Cardiac muscle cell (in vitro differentiated cells and primary cell): ENCODE data around the gene C8A. TPM values are rescaled to one million over a fixed set of nuclear protein-coding genes. Genes with fewer than 3 reads are reported as not detected.

Source experiments
- DNase-seq, 2 donors: peaks; one replicate each; pipeline versions ENCODE4 v3.0.0 to v3.0.0-alpha.2; 2010 to 2017; ENCODE audit warnings: low read depth in 1 of 2, low spot score in 1 of 2
- H3K27ac ChIP-seq: fragments of 200-600 bp; sonication (generic); 2 replicates; pipeline ENCODE4 v1.5.1; 2016
- H3K27me3 ChIP-seq: fragments of 200-600 bp; sonication (generic); 2 replicates; pipeline ENCODE4 v1.6.0; 2016; ENCODE audit warnings: control low read depth
- H3K36me3 ChIP-seq: fragments of 200-600 bp; sonication (generic); 2 replicates; pipeline ENCODE4 v1.5.1; 2016; ENCODE audit warnings: control low read depth
- H3K4me1 ChIP-seq: fragments of 200-600 bp; sonication (generic); 2 replicates; pipeline ENCODE4 v1.8.1; 2017; ENCODE audit warnings: low read depth, mild to moderate bottlenecking, mixed run types
- H3K4me3 ChIP-seq: fragments of 200-600 bp; sonication (generic); 2 replicates; pipeline ENCODE4 v1.5.1; 2016; ENCODE audit warnings: mild to moderate bottlenecking
- H3K9me3 ChIP-seq: fragments of 200-600 bp; sonication (generic); 2 replicates; pipeline ENCODE4 v1.5.1; 2017; ENCODE audit warnings: low read depth, mild to moderate bottlenecking, control low read depth
- polyA plus RNA-seq: library from polyadenylated mRNA; unstranded; fragments of >200 nt; fragmentation: Nextera tagmentation; extraction: Ambion mirVana; gene quantifications from 2 replicates; pipeline ENCODE4 v1.2.1, GENCODE V29; 2016
- total RNA-seq: library from RNA; depleted of rRNA; stranded (reverse); fragments of >200 nt; gene quantifications from 2 replicates; pipeline ENCODE4 v1.2.3, GENCODE V29; 2016
- TF ChIP-seq, protein P1 (sequence below): IDR thresholded peaks from 2 replicates; pipeline ENCODE4 v1.5.1; 2012; ENCODE audit warnings: low read depth, mild to moderate bottlenecking, low read length

Gene C8A
- total and polyA plus RNA-seq, 2 experiments from 2014 or later, result not detected

DNA sequence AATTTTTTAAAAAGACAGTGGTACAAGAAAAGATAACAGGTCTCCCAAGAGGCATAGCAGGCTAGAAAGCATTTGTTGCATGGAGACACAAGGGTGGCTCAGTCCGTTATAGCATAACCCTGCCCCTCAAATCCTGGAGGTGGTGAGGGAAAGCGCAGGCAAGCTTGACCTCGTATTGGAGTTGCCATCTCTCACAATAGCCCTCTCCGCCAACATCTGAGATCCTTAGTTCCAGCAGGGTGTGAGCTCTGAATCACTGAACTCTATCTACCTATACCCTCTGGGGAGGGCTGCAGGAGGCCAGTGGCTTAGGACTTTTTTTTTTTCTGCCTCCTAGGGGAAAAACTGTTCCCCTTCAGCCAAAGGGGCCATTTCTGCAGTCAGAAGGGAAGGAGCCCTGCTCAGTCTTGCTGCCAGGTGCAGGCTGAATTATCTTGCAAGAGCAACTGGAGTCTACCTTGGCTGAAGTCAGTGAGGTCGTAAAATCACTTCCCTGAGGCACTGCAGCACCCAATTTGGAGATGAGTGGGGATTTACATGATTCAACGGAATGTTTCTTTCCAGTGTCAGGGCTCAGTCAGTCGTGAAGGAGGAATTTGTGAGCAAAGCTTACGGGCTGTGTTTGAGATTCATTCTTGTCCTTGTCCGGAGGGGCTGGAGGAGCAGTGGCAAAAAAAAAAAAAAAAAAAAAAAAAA is 17.2 kb upstream of the C8A start:
- DNase-seq, result no peak
- Histone ChIP-seq H3K27me3 (no peaks in the 10 kb centered on the region), H3K9me3 (no peaks in the 10 kb centered on the region), H3K36me3 (no peaks in the 10 kb centered on the region), H3K4me3 (no peak overlapping the region), H3K27ac (no peak overlapping the region), H3K4me1 (peaks cover under 1% of the 10 kb centered on the region)
- TF ChIP-seq, protein P1, sequence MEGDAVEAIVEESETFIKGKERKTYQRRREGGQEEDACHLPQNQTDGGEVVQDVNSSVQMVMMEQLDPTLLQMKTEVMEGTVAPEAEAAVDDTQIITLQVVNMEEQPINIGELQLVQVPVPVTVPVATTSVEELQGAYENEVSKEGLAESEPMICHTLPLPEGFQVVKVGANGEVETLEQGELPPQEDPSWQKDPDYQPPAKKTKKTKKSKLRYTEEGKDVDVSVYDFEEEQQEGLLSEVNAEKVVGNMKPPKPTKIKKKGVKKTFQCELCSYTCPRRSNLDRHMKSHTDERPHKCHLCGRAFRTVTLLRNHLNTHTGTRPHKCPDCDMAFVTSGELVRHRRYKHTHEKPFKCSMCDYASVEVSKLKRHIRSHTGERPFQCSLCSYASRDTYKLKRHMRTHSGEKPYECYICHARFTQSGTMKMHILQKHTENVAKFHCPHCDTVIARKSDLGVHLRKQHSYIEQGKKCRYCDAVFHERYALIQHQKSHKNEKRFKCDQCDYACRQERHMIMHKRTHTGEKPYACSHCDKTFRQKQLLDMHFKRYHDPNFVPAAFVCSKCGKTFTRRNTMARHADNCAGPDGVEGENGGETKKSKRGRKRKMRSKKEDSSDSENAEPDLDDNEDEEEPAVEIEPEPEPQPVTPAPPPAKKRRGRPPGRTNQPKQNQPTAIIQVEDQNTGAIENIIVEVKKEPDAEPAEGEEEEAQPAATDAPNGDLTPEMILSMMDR, result no peak

DNA sequence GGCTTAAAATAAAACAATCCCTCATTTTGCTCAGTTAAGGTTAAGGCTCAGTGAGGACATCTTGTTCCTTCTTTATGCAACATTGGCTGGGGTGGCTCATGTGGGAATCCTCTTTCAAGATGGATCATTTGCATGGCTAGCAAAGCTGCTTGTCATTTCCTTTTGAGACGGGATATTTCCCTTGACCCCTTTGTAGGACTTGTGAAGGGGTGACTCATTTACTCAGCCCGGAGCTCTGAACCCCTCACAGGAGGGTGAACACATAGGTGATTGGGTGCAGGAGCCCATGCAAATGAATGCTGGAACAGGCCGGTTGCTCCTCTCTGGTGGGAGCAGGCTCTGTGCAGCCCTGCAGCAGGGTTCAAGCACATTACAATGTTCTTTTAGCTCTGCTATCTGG is 15.8 kb upstream of the C8A start:
- TF ChIP-seq, protein P1, result no peak
- H3K9me3 ChIP-seq, result no peaks in the 10 kb centered on the region
- H3K36me3 ChIP-seq, result no peaks in the 10 kb centered on the region
- H3K27me3 ChIP-seq, result no peaks in the 10 kb centered on the region
- no peaks in the 10 kb centered on the region for H3K4me1 ChIP-seq
- no peak overlapping the region for H3K4me3 ChIP-seq
- H3K27ac ChIP-seq, result no peak overlapping the region
- peak in 1 of 2 donors; percentile 26 for DNase-seq

DNA sequence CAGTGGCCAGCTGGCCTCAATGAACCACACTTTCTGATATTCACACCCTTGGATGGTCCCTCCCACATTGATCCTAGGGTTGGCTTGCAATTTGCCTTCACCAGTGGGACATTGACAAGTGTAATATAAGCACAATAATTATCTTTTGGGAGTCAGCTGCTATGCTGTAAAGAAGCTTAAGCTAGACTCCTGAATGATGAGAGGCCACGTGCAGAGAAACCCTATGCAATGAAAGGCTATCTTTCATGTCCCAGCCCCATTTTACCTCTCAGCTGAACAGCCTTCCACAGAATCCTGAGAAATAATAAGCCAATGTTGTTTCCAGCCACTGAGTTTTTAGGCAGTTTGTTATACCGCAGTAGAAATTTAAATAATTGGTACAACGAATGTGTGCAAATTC is 11.1 kb upstream of the C8A start:
- Histone ChIP-seq H3K27me3 (no peaks in the 10 kb centered on the region), H3K9me3 (no peaks in the 10 kb centered on the region), H3K4me3 (no peak overlapping the region), H3K36me3 (no peaks in the 10 kb centered on the region), H3K4me1 (peaks cover 11% of the 10 kb centered on the region), H3K27ac (no peak overlapping the region)
- no peak for DNase-seq
- TF ChIP-seq, protein P1, result no peak

DNA sequence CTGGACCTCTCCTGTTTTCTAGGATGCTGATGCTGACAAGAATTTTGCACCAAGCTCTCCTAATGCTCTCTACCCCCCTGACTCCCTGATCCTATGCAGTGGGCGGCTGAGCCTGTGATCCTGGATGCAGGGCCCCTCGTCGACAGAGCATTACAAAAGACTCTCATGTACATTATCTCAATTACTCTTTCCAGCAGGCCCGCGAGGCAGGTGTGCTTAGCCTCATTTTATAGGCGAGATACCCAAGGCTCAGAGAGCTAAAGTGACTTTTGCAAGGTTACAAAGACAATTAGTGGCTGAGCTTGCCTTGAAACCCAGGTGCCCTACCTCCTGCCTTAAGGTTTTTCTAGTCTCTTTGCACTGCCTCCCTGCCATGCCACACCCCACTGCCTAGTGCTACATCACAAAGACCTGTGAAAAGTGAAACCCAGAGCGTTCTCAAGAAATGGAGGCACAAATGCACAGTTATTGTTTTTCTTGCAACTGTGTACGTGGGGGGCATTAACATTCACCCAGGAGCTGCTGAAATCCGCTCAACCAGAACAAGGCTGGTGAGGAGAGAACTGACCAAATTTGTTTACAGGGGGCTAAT is 10.0 kb upstream of the C8A start:
- Histone ChIP-seq H3K4me1 (peaks cover 11% of the 10 kb centered on the region), H3K9me3 (no peaks in the 10 kb centered on the region), H3K27ac (no peak overlapping the region), H3K27me3 (no peaks in the 10 kb centered on the region), H3K36me3 (no peaks in the 10 kb centered on the region), H3K4me3 (no peak overlapping the region)
- TF ChIP-seq, protein P1, result no peak
- DNase-seq, result peak in 1 of 2 donors; percentile 35

DNA sequence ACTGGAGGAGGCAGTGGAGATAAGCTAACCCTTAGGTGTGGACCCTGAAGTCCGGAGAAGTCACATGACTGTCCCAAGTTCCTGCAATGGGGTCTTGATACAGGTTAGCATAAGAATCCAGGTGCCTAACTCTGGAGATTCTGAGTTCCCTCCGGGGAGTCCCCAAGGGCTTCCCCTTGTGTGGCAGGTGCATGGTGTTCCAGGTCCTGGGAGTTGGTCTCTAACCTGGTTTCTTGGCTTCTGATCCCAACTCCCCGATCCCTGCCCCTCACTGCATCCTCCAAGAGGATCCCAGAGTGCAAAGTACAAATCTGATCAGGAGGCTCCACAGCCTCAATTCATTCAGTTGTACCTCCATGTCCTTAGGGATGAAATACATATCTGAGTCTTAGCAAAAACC is 9.3 kb upstream of the C8A start:
- Histone ChIP-seq H3K9me3 (no peaks in the 10 kb centered on the region), H3K27me3 (no peaks in the 10 kb centered on the region), H3K4me1 (peaks cover 11% of the 10 kb centered on the region), H3K4me3 (no peak overlapping the region), H3K27ac (no peak overlapping the region), H3K36me3 (no peaks in the 10 kb centered on the region)
- TF ChIP-seq, protein P1, result no peak
- DNase-seq, result no peak
